IMR-90 (cell line): ENCODE results near the gene C21orf58.

Source experiments
- BHLHE40 ChIP-seq: fragments of 150-350 bp; IDR thresholded peaks from 2 replicates; pipeline ENCODE4 v1.6.1; 2016; ENCODE audit warnings: mild to moderate bottlenecking, low read depth, low read length
- CEBPB ChIP-seq: IDR thresholded peaks from 2 replicates; pipeline ENCODE4 v1.6.1; 2012; ENCODE audit warnings: low read depth, low read length, improper control_type of control experiment
- CTCF ChIP-seq: conservative IDR thresholded peaks from 2 replicates; pipeline ENCODE4 v1.5.1; 2012; ENCODE audit warnings: mild to moderate bottlenecking, low read depth, low read length, improper control_type of control experiment
- ELK1 ChIP-seq: fragments of 150-350 bp; IDR thresholded peaks from 2 replicates; pipeline ENCODE4 v1.6.1; 2016; ENCODE audit warnings: low read depth, mild to moderate bottlenecking, low read length, moderate library complexity, borderline replicate concordance
- MAZ ChIP-seq: IDR thresholded peaks from 2 replicates; pipeline ENCODE4 v1.6.1; 2012; ENCODE audit warnings: low read depth, mild to moderate bottlenecking, low read length, improper control_type of control experiment, moderate library complexity, borderline replicate concordance
- MXI1 ChIP-seq: IDR thresholded peaks from 2 replicates; pipeline ENCODE4 v1.6.1; 2012; ENCODE audit warnings: low read depth, mild to moderate bottlenecking, low read length, moderate library complexity, borderline replicate concordance
- POLR2A ChIP-seq: IDR thresholded peaks from 2 replicates; pipeline ENCODE4 v1.6.1; 2012; ENCODE audit warnings: mild to moderate bottlenecking, low read depth, low read length
- RAD21 ChIP-seq: IDR thresholded peaks from 2 replicates; pipeline ENCODE4 v1.6.1; 2012; ENCODE audit warnings: low read length, improper control_type of control experiment
- RCOR1 ChIP-seq: IDR thresholded peaks from 2 replicates; pipeline ENCODE4 v1.6.1; 2012; ENCODE audit warnings: mild to moderate bottlenecking, low read length, improper control_type of control experiment; ENCODE audit not compliant: insufficient replicate concordance
- RFX5 ChIP-seq: IDR thresholded peaks from 2 replicates; pipeline ENCODE4 v1.8.0; 2012; ENCODE audit warnings: low read depth, mild to moderate bottlenecking, low read length, moderate library complexity
- SMC3 ChIP-seq: fragments of 150-350 bp; IDR thresholded peaks from 2 replicates; pipeline ENCODE4 v1.6.1; 2016; ENCODE audit warnings: low read depth, mild to moderate bottlenecking, antibody characterized with exemption, low read length, moderate library complexity
- USF2 ChIP-seq: fragments of 150-350 bp; IDR thresholded peaks from 2 replicates; pipeline ENCODE4 v1.6.1; 2017; ENCODE audit warnings: mild to moderate bottlenecking, antibody characterized with exemption, low read length, low read depth

- TF ChIP-seq CTCF: peak; percentile 23; the same call in 1 of the 2 replicates
- TF ChIP-seq POLR2A: no peak; the same call in 1 of the 2 replicates
- no peak for TF ChIP-seq CEBPB
- no peak for TF ChIP-seq RFX5
- TF ChIP-seq BHLHE40: no peak
- TF ChIP-seq RAD21: no peak
- TF ChIP-seq ELK1: no peak
- no peak for TF ChIP-seq RCOR1
- no peak; the same call in 1 of the 2 replicates for TF ChIP-seq MAZ
- peak; percentile 13; the same call in 1 of the 2 replicates for TF ChIP-seq MXI1
- TF ChIP-seq SMC3: peak; percentile 5; the same call in 1 of the 2 replicates
- TF ChIP-seq USF2: no peak
These were observed 861 bp upstream of the C21orf58 start for GRCh38 chr21:46324390-46325072.
